ENCODE data around the gene FCN2.

- TF ChIP-seq, protein P1, sequence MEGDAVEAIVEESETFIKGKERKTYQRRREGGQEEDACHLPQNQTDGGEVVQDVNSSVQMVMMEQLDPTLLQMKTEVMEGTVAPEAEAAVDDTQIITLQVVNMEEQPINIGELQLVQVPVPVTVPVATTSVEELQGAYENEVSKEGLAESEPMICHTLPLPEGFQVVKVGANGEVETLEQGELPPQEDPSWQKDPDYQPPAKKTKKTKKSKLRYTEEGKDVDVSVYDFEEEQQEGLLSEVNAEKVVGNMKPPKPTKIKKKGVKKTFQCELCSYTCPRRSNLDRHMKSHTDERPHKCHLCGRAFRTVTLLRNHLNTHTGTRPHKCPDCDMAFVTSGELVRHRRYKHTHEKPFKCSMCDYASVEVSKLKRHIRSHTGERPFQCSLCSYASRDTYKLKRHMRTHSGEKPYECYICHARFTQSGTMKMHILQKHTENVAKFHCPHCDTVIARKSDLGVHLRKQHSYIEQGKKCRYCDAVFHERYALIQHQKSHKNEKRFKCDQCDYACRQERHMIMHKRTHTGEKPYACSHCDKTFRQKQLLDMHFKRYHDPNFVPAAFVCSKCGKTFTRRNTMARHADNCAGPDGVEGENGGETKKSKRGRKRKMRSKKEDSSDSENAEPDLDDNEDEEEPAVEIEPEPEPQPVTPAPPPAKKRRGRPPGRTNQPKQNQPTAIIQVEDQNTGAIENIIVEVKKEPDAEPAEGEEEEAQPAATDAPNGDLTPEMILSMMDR (conservative IDR thresholded peaks at IDR 0.05; ENCODE audit: low read length) = no peak
- no peak for TF ChIP-seq EZH2phosphoT487 (IDR thresholded peaks at IDR 0.05; ENCODE audit: borderline replicate concordance, low read depth, low read length)
Observed at GRCh38 chr9:134837529-134837928, 43.1 kb upstream of the FCN2 start.

Data from OCI-LY7 (cell line).